GM12891 (cell line): ENCODE data around the gene ZFX.

ENCODE experiments used
- DNase-seq: peaks from one replicate; pipeline ENCODE4 v3.0.0; 2011; ENCODE audit warnings: low spot score; ENCODE audit not compliant: insufficient read length
- FAIRE-seq: peaks from 2 replicates; lab custom pipeline; 2011; peaks lifted over from hg19 to GRCh38; lab: Jason Lieb, UNC
- PAX5 ChIP-seq: IDR thresholded peaks from 2 replicates; pipeline ENCODE4 v1.6.1; 2011; ENCODE audit warnings: low read length, moderate library complexity, mild to moderate bottlenecking; ENCODE audit not compliant: insufficient read depth, severe bottlenecking
- POLR2A ChIP-seq: IDR thresholded peaks from 2 replicates; pipeline ENCODE4 v1.6.1; 2011; ENCODE audit warnings: low read depth, low read length, control low read depth
- POLR2AphosphoS5 ChIP-seq: IDR thresholded peaks from 2 replicates; pipeline ENCODE4 v1.6.1; 2011; ENCODE audit warnings: low read depth, low read length, control low read depth
- POU2F2 ChIP-seq: IDR thresholded peaks from 2 replicates; pipeline ENCODE4 v1.6.1; 2011; ENCODE audit warnings: low read depth, mild to moderate bottlenecking, control low read depth, low read length, moderate library complexity
- SPI1 ChIP-seq: IDR thresholded peaks from 2 replicates; pipeline ENCODE4 v1.6.1; 2011; ENCODE audit warnings: low read depth, low read length, control low read depth
- TAF1 ChIP-seq: IDR thresholded peaks from 2 replicates; pipeline ENCODE4 v1.6.1; 2011; ENCODE audit warnings: low read depth, low read length, control low read depth

ZFX gene

GRCh38 chrX:24190500-24191156, 41.1 kb downstream of the ZFX start:
- DNase-seq (no peak), FAIRE-seq (no peak)
- TF ChIP-seq POLR2AphosphoS5 (no peak), SPI1 (no peak), POLR2A (no peak)

GRCh38 chrX:24196509-24196908, 47.0 kb downstream of the ZFX start:
- FAIRE-seq (no peak), DNase-seq (no peak)
- no peak for TF ChIP-seq PAX5
- no peak for TF ChIP-seq POU2F2
- no peak for TF ChIP-seq POLR2A
- no peak for TF ChIP-seq POLR2AphosphoS5
- no peak for TF ChIP-seq TAF1
- no peak for TF ChIP-seq SPI1

GRCh38 chrX:24198101-24198500, 48.6 kb downstream of the ZFX start:
- no peak for FAIRE-seq
- no peak for TF ChIP-seq TAF1
- no peak for TF ChIP-seq PAX5
- TF ChIP-seq POLR2A = no peak
- TF ChIP-seq POU2F2 = no peak
- no peak for TF ChIP-seq POLR2AphosphoS5
- TF ChIP-seq SPI1 = no peak
- DNase-seq = no peak

GRCh38 chrX:24200133-24200532, 50.6 kb downstream of the ZFX start:
- FAIRE-seq (no peak), DNase-seq (no peak)
- TF ChIP-seq POLR2AphosphoS5 (no peak), POLR2A (no peak), TAF1 (no peak), POU2F2 (no peak), PAX5 (no peak), SPI1 (no peak)

GRCh38 chrX:24201216-24201615, 51.7 kb downstream of the ZFX start:
- FAIRE-seq (no peak), DNase-seq (no peak)
- TF ChIP-seq TAF1 (no peak), PAX5 (no peak), SPI1 (no peak), POLR2A (no peak)

- FAIRE-seq (peak; percentile 41), DNase-seq (no peak)
- TF ChIP-seq SPI1 = no peak
- no peak for TF ChIP-seq POLR2AphosphoS5
- no peak for TF ChIP-seq TAF1
- no peak for TF ChIP-seq POU2F2
- TF ChIP-seq PAX5 = no peak
- TF ChIP-seq POLR2A = no peak
These were observed 53.0 kb downstream of the ZFX start for GRCh38 chrX:24202465-24203031.

GRCh38 chrX:24203072-24203808, 53.7 kb downstream of the ZFX start:
- FAIRE-seq (no peak), DNase-seq (no peak)
- TF ChIP-seq POU2F2 (no peak), POLR2A (no peak), SPI1 (no peak), POLR2AphosphoS5 (no peak), TAF1 (no peak), PAX5 (no peak)

GRCh38 chrX:24204331-24204730, 54.8 kb downstream of the ZFX start:
- no peak for TF ChIP-seq POU2F2
- no peak for TF ChIP-seq POLR2AphosphoS5
- no peak for TF ChIP-seq POLR2A
- TF ChIP-seq SPI1 = no peak
- no peak for TF ChIP-seq TAF1
- no peak for TF ChIP-seq PAX5
- DNase-seq (no peak), FAIRE-seq (no peak)

- FAIRE-seq = peak; percentile 51
- no peak for DNase-seq
- TF ChIP-seq PAX5 (no peak), SPI1 (no peak), POLR2A (no peak)
These were observed 55.4 kb downstream of the ZFX start for GRCh38 chrX:24204958-24205357.
